ENCODE measurements around the gene PARVB.

The PARVB gene, protein sequence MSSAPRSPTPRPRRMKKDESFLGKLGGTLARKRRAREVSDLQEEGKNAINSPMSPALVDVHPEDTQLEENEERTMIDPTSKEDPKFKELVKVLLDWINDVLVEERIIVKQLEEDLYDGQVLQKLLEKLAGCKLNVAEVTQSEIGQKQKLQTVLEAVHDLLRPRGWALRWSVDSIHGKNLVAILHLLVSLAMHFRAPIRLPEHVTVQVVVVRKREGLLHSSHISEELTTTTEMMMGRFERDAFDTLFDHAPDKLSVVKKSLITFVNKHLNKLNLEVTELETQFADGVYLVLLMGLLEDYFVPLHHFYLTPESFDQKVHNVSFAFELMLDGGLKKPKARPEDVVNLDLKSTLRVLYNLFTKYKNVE

DNA sequence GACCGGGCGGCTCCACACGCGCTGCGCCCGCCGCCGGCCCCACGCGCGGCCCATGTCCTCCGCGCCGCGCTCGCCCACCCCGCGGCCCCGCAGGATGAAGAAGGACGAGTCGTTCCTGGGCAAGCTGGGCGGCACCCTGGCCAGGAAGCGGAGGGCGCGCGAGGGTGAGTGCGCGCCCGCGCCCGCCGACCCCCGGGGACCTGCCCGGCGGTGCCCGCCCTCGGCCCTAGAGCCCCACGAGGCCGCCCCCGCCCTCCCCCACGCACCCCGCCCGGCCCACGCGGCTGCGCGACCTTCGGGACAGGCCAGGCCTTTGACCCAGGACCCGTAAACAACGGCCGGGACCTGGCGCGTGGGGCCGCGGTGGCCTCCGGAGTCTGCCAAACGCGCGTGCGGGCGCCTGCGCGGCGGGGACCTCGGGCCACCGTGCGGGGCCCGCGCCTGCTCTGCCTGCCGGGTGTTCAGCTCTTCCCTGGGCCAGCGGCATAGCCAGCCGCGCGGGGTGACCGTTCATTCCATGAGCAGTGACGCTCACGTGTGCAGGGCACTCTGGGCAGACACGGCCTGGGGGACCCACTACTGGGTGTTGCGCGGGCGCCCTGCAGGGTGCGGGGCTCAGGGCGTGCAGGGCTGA is at the start of gene PARVB:
TSS of gene PARVB (plus strand) at position 15 of the 634 bp plus-strand sequence. CDS start at position 53, 38 bp downstream.
- peak; percentile 47 for DNase-seq (ENCODE audit: low spot score)

DNA sequence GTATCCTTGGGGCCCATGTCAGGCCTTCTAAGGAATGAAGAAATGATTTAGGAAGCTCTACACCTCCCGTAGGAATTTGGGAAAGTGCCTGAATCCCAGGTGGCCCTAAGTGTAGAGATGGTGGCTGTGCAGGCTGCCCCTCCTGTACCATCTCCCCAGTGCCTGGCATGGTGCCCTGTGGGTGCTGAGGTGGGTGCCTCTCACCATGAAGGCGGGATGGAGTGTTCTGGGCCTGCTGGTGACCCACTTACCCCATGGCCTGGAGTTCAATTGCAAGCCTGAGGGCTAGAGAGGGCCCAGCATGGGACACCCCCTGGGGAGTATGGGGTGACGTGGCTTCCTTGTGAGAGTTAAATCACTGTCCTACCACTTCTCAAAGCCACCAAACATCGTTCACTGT is 49.1 kb upstream of the PARVB start:
- DNase-seq (ENCODE audit: low spot score): no peak

DNA sequence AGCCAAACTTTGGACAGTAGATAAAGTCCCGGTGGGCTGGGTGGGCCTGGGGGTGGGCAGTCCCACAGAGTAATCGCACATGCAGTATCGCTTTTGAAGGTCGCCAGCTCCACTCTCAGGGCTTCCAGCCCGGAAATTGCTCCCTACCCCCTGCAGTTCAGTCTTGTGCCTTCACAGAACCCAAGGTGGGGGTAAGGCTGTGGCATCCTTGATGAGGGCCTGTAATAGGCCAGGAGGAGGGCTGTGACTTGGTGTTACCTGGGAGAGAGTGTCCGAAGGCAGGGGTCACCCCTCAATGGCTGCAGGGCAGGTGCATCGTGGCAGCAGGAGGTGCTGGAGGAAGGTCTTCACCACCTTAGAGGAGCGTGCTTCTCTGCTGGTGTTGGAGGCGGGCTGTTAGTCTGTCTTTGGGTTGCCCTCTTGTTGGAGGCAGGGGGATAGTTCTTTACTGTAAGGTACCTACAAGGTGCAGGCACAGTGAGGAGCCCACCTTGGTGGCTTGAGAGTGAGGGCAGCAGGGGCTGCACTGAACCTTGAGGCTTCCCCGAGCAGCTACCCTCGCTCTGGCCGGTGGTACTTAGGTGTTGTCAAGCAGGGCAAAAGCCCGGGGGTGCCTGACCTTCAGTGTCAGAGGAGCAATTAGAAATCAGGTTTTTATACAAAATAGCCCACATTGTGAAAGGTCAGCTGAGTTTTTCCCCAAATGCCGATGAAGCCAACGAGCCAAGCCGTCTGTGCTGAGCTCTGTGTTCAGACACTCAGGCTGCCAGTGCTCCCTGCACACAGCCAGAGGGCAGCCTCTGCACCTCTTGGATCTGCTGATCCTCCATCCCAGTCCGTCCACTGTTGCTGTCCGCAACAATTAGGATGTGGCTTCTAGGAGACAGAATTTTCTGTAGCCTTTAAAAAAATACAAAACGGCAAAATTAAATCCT is 47.0 kb upstream of the PARVB start:
- no peak for DNase-seq (ENCODE audit: low spot score)

DNA sequence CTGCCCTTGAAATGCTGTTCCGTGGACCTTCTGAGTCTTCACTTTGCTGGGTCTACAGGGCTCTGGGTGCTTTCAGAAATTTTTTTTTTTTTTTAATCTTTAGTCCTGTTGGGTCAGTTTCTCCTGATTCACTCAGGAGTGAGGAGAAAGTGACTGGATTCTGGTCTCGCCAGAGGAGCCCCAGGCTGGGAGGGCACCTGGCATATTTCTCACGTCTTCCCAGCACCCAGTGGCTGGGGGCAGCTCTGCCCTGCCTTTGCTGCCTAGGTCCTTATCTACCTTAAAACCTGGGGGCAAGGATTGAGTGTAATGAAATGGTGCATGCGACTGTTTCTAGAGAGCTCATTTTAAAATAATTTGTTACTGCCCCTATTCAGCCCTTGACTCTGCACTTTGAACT is 45.5 kb upstream of the PARVB start:
- no peak for DNase-seq (ENCODE audit: low spot score)

DNA sequence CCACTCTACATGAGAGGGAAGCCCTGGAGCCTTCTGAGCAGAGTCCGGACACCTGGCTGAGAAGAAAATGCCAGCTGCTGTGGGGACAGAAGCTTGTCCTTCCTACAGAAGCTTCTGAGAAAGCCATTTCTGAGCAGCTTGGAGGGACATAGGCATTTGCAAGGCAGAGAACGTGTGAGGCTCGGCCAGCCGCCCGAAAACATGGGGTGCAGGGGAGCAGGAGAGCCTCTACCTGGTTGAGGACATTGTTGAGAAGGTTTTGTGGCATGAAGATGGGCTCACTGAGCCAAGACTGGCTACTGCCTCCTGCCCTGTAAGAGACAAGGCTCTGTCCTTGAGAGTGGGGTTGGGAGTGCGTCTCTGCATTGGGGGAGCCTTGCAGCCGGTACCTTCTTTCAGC is 43.5 kb upstream of the PARVB start:
- DNase-seq (ENCODE audit: low spot score): no peak

DNA sequence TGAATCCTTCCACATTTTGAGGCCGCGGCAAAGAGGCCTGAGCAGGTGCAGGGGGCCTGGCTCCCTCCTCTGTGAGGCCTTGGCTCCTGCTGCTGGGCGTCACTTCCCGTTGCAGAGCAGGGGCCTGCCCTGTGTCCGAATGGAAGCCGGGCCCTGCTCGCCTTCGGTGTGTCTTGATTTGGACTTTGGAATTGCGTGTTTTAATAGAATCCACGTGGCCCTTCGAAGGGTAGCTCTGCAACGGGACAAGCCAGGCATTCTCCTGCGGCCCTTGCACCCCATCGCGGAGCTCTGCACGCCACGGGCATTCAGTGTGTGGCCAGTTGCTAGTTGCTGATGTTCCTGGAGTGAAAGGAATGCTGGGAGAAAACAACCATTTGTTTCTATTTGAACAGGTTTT is 43.1 kb upstream of the PARVB start:
- DNase-seq (ENCODE audit: low spot score): no peak

DNA sequence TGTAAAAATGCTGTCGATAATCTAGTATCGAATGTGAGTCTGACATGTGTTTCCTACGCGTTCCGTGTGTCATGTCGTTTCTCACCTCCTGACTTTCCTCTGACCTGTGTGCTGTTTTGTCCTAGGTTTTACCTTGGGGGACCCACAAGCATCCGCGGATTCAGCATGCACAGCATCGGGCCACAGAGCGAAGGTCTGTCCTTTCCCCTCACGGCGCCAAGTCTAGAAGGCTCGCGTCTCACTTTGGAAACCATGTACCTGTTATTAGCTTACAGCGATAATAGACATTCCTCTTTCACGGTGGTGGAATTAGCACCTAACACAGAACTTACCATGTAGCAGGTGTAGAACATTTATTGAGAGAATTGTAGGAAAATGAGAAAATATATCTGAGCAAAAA is 40.3 kb upstream of the PARVB start:
- DNase-seq (ENCODE audit: low spot score): no peak

DNA sequence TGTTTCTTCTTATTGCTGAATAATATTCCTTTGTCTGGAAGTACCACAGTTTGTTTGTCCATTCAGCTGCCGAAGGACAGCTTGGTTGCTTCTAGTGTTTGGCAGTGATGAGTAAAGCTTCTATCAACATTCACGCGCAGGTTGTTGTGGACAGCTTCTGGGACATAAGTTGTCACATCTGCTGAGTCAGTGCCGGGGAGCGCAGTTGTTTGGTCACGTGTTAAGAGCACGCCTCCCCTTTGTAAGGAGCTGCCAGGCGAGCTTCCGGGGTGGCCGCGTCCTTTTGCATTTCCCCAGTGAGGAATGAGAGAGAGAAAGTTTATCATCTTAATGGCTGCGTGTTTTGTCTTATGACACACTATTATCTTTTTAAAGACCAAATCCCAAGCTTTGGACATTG is 38.6 kb upstream of the PARVB start:
- no peak for DNase-seq (ENCODE audit: low spot score)

DNA sequence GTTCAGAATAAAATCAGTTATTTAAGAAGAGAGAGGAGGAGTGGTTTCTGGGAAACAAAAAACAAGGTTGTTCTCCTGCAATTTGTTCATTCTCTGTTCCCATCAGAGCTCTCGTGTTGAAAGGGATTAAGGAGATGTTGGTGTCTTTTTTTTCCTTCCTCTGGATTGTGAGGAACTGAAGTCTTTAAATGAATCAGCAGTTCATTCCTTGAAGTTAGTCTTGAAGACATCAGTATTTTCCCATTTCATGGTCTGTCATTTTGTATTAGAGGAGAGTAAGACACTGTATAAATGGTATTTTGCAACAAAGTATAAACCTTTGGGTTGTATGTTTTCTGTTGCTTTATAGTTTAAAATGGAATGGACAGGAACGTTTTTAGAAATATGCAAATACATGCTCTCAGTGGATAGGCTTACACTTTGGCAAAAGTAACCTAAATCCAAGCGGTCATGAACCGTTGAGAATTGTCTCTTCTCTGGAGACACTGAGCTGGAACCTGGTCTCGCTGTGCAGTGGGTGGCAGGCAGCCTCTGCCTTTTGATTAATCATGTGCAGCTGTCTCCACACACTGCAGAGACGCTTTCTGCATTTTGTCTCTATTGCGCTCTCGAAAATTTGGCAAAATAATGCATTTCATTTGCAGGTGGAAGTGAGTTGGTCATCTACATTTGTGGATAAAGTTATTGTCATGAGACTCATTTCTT is 35.8 kb upstream of the PARVB start:
- no peak for DNase-seq (ENCODE audit: low spot score)

DNA sequence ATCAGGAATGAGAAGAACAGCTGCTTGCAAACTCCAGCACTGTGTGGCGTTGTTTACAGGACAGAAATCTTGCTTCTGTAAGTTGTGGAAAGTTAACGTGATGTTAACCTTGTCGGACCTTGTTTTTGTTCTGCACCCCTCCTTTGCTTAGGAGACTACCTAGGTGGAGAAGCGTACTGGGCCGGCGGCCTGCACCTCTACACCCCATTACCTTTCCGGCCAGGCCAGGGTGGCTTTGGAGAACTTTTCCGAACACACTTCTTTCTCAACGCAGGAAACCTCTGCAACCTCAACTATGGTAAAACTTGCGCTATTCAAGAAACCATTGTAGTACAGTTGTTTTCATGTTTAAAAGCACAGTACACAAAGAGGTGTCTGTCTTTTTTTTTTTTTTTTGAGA is 35.1 kb upstream of the PARVB start:
- DNase-seq (ENCODE audit: low spot score): no peak

DNA sequence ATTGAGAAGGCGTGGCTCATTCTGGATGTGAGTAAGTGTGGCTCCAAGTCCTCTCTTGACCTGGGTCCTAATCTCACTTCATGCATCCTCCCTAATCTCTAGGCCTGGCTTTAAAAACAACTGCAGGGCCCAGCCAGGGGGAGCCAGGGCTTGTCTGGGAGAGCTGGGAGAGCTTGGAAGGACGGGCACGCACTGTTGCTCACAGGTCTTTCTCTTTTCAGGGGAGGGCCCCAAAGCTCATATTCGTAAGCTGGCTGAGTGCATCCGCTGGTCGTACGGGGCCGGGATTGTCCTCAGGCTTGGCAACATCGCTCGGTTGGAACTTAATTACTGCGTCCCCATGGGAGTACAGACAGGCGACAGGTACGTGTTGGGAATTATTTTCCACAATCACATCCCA is 34.1 kb upstream of the PARVB start:
- no peak for DNase-seq (ENCODE audit: low spot score)

DNA sequence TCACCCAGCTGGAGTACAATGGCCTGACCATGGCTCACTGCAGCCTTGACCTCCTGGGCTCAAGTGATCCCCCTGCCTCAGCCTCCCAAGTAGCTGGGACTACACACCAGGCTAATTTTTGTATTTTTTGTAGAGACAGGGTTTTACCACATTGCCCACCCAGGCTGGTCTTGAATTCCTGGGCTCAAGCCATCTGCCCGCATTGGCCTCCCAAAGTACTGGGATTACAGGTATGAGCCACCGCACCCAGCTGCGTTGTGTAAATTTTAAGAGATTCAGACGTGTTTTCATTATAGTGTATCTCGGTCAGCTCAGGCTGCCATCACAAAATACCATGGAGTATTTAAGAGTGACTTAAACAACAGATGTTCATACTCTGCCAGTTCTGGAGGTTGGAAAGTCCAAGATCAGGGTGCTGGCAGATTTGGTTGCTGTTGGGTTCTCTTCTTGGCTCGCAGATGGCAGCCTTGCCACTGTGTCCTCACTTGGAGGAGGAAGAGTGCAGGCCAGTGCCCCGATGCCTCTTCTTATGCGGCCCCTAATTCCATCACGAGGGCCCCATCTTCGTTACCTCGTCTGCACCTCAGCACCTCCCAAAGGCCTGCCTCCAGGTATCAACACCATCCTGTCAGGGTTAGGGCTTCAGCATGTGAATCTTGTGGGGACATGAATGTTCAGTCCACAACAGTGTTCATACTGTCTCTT is 32.6 kb upstream of the PARVB start:
- no peak for DNase-seq (ENCODE audit: low spot score)

DNA sequence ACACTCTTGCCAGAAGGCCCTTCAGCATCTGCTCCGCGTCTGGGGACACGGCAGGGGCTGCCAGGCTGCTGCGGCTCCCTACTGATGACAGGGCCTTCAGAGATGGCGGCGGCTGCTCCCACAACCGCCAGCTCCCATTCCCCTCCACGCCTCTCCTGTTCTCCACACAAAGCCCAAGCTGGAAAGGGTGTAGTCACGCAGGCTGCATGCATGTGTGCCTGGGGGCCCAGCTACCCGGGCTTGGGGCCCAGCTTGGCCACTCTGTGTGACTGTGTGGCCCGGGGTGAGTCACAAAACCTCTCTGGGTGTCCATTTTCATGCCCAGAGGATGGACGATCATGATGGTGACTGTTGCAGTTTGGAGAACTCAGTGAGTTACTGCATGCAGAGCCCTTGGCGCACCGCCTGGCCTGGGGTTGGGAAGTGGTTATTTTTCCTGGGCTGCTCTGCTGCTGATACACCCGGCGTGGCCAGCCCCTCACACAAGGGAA is 31.7 kb upstream of the PARVB start:
- DNase-seq (ENCODE audit: low spot score): no peak

DNA sequence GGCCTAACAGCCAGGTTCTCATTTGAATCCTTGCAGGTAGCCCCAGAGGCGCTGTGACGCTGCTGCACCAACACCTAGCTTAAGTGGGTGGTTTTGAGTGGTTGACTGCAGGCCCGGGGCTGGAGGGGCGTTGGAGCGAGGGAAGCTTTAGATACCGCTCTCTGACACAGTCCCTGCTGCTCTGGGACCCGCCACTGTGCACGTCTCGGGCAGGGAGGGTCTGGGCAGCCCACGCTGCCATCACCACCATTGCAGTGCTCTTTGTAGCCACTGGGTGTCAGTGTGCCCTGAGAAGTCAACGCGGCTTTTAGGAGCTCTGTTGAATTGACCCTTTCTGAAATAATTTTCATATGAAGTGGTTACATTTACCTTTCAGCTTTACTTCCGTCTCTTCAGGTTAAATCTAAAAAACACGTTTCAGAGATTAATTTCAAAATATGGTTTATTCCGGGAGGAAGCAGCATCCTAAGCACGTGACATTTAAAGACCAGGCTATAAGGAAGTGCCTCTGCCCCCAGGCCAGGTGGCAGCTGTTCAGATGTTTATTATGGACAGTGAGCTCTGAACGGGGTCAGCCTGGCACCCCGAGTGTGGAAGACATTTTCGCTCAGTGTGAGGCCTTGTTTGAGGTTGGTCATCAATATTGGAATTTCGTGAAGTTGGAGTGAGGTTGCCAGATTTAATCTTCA is 30.9 kb upstream of the PARVB start:
- peak; percentile 36 for DNase-seq (ENCODE audit: low spot score)

DNA sequence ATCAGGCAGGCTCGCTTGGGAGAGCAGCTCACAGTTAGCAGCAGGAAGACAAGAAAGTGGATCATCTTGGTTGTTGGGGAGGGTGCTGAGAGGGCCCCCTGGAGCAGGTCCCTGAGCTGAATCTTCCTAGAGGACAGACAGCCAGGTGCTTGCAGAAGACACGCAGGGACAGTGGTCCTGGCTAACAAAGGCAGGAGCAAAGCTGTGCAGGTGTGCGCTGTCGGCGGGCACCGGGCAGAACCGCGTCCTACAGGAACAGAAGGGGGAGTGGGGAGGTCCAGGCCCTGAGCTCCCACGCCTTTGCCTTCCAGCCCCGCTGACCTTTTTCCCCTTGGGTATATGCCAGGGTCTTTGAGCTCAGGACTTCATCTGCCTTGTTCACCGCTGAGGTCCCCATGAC is 30.1 kb upstream of the PARVB start:
- DNase-seq (ENCODE audit: low spot score): no peak

DNA sequence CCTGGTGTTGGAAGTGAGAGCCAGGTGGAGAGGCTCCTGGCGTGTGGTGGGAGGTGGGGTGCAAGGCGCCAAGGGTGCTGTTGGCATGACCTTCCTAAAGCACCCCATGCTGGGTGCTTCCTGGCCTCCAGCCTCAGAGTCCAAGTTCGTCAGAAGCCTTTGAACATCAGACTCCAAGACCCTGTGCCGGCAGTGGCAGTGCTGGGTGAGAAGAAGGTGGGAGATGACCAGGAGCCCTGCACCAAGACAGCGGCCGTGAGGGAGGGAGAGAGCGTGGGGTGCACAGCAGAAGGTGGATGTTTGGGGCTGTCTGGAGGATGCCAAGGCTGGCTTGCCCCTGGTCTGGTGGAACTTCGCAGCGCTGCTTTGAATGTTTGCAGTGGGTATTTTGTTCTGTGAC is 29.7 kb upstream of the PARVB start:
- no peak for DNase-seq (ENCODE audit: low spot score)

DNA sequence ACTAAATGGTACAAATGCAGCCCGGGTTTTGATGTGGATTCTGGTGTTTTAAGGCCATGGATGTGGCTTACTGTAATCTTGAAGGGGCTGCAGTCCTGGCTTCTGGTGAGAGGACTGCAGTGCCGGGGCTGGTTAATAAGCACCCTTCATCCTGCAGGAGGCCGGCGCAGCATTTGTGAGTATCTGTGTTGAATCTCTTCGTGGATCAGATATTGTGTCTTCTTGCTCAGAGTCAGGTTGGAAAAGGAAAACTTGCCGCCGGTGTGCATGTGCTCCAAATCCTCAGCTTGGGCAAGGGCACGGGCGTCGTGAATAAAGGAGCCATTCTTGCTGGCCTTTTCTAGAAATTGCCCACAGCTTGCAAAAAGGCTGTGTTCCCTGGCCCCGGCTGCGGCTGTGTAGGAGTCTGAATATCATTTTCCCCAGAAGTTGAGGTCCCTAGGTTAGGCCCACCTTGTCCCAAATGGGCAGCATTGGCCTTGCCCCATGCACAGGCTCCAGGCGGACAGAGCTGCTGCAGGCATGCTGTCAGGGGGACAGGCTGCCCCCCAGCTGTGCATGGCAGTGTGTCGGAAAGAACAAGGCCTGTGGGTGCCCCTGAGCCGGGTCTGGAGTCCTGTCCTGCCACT is 28.9 kb upstream of the PARVB start:
- no peak for DNase-seq (ENCODE audit: low spot score)

DNA sequence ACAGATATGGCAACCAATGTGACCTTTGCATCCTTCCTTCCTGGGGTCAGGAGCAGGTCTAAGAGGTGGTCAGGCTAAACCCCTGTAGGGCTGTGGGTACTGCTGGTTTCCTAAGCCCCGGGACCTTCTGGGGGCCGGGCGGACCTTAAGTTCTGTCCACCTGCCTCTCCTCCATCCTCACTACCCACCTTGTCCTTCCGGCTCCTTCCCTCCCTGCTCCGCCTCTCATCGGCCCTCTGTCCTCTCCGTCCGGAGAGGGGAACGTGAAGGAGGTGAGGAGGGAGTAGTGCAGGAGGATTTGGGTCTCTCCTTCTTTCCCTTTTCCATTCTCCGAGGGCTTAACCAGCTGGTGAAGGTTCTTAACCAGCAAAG is 28.3 kb upstream of the PARVB start:
- no peak for DNase-seq (ENCODE audit: low spot score)

DNA sequence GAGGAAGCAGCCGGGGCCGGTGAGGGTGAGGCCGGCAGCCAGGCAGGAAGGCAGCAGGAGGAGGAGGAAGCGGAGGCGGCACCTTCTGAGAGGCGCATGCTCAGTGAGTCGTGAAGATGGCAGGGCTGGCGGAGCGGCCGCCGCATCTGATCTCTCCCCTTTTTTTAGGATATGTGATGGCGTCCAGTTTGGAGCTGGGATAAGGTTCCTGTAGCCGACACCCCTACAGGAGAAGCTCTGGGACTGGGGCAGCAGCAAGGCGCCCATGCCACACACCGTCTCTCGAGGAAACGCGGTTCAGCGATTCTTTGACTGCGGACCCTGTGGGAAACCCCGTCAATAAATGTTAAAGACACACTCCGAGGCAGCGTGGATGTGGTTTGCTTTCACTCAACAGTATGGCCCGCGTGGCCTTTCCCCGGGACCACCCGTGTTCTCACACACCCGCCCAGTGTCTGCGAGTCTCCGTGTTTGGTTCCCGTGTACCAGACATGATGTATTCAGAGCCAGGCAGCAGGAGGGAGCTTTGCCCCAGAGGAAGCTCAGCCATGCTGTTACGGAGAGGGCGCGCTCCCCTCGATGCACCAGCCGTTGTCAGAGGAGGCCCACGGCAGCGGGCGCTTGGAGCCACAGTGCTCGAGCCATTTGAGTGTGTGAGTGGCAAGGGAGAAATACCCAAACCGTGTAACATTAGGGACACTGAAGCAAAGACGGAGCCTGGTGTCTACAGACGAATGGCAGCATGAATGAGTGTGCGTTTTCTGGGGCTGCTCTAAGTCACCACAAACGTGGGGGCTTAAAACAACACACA is 27.7 kb upstream of the PARVB start:
- no peak for DNase-seq (ENCODE audit: low spot score)

DNA sequence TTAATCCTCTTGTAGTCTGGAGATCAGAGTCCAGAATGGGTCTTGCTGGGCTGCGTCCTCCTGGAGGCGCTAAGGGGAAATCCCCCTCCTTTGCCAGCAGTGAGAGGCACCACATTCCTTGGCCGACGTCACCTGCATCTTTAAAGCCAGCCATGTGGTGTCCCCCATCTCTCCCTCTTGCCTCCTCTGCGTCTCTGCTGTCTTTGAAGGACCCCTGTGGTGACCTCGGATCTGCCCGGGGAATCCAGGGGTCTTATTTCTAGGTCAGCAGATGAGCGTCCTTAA is 27.2 kb upstream of the PARVB start:
- no peak for DNase-seq (ENCODE audit: low spot score)

Data from SW480 (cell line).